Chondrocyte (in vitro differentiated cells): Measurements from ENCODE around the gene MXRA8. TPM values are rescaled to one million over a fixed set of nuclear protein-coding genes. Genes with fewer than 3 reads are reported as not detected.

Experiments used
- DNase-seq: peaks from one replicate; pipeline ENCODE4 v3.0.0; 2021; ENCODE audit warnings: mixed read lengths, low spot score
- H3K27ac Mint-ChIP-seq: one replicate; pipeline ENCODE4 v1.8.0; 2021; ENCODE audit warnings: mild to moderate bottlenecking, moderate library complexity, mixed read lengths; ENCODE audit not compliant: unreplicated experiment
- H3K27me3 Mint-ChIP-seq: 2 replicates; pipeline ENCODE4 v1.8.0; 2021; ENCODE audit warnings: low read depth, mixed read lengths
- H3K36me3 Mint-ChIP-seq: 2 replicates; pipeline ENCODE4 v1.8.0; 2021; ENCODE audit warnings: low read depth, mixed read lengths
- H3K4me1 Mint-ChIP-seq: 2 replicates; pipeline ENCODE4 v1.8.0; 2021; ENCODE audit warnings: low read depth, mild to moderate bottlenecking, mixed read lengths
- H3K4me3 Mint-ChIP-seq: one replicate; pipeline ENCODE4 v1.8.0; 2021; ENCODE audit warnings: mild to moderate bottlenecking, moderate library complexity, mixed read lengths; ENCODE audit not compliant: unreplicated experiment
- H3K9me3 Mint-ChIP-seq: 2 replicates; pipeline ENCODE4 v1.8.0; 2021; ENCODE audit warnings: low read depth, mixed read lengths
- CTCF ChIP-seq: fragments of 200-600 bp; sonication (generic); IDR thresholded peaks from 2 replicates; pipeline ENCODE4 v1.5.0; 2021; ENCODE audit warnings: antibody characterized with exemption, mild to moderate bottlenecking, moderate library complexity
- microRNA-seq: library from miRNA; unstranded; fragments of <30 nt; microRNA quantifications from one replicate; pipeline ENCODE4 v1.2.0, GENCODE V29; 2020; ENCODE audit warnings: borderline number of aligned reads
- total RNA-seq: library from RNA; stranded (reverse); gene quantifications from 3 replicates; pipeline ENCODE4 v1.2.1, GENCODE V29; 2021

The MXRA8 gene
- total RNA-seq, 1 donor from 2014 or later: 158 TPM

- Mint-ChIP-seq H3K27ac (peak overlapping the region; percentile 68), H3K27me3 (no peaks in the 10 kb centered on the region), H3K4me1 (peaks cover 30% of the 10 kb centered on the region), H3K9me3 (no peaks in the 10 kb centered on the region), H3K4me3 (peak overlapping the region; percentile 82), H3K36me3 (no peaks in the 10 kb centered on the region)
- DNase-seq: no peak
- TF ChIP-seq CTCF: no peak
Observed at GRCh38 chr1:1304331-1305299, 53.7 kb downstream of the MXRA8 start.

GRCh38 chr1:1303736-1304135 is 54.6 kb downstream of the MXRA8 start:
- no peaks in the 10 kb centered on the region for H3K9me3 Mint-ChIP-seq
- no peak overlapping the region for H3K27ac Mint-ChIP-seq
- no peaks in the 10 kb centered on the region for H3K27me3 Mint-ChIP-seq
- no peak for TF ChIP-seq CTCF
- no peak overlapping the region for H3K4me3 Mint-ChIP-seq
- H3K36me3 Mint-ChIP-seq: no peaks in the 10 kb centered on the region
- peaks cover 30% of the 10 kb centered on the region for H3K4me1 Mint-ChIP-seq
- DNase-seq: no peak

GRCh38 chr1:1302951-1303509 is 55.3 kb downstream of the MXRA8 start:
- Mint-ChIP-seq H3K27me3 (no peaks in the 10 kb centered on the region), H3K9me3 (no peaks in the 10 kb centered on the region), H3K36me3 (no peaks in the 10 kb centered on the region), H3K4me1 (peaks cover 30% of the 10 kb centered on the region), H3K4me3 (no peak overlapping the region), H3K27ac (no peak overlapping the region)
- DNase-seq: no peak
- TF ChIP-seq CTCF: no peak

Small RNA genes within 50 kb of the gene (microRNA-seq; reads per million reads assigned to microRNA genes)
- gene MIR6727 (not detected), gene MIR6808 (not detected)

Other genes with a start within 250 kb of the MXRA8 start
- gene C1orf159, start 242.5 kb downstream of the MXRA8 start, total RNA-seq: 9.2 to 15.1 TPM (median 9.2 TPM) in 3 replicates
- not detected in 3 replicates for gene TTLL10, start 184.7 kb downstream of the MXRA8 start, total RNA-seq
- gene TNFRSF18, start 152.0 kb downstream of the MXRA8 start, total RNA-seq: not detected in 3 replicates
- gene TNFRSF4, start 144.4 kb downstream of the MXRA8 start, total RNA-seq: 0.24 to 0.59 TPM in 2 of 3 replicates, not detected in the other
- gene SDF4, start 126.6 kb downstream of the MXRA8 start, total RNA-seq: 164 to 191 TPM (median 165 TPM) in 3 replicates
- 37.4 to 39.6 TPM (median 39.6 TPM) in 3 replicates for gene B3GALT6, start 126.3 kb downstream of the MXRA8 start, total RNA-seq
- 1.3 to 2.1 TPM (median 1.7 TPM) in 3 replicates for gene C1QTNF12, start 111.8 kb downstream of the MXRA8 start, total RNA-seq
- gene UBE2J2, start 84.7 kb downstream of the MXRA8 start, total RNA-seq: 49.2 to 57.5 TPM (median 52.0 TPM) in 3 replicates
- 6.6 to 7.4 TPM (median 6.7 TPM) in 3 replicates for gene SCNN1D, start 78.1 kb downstream of the MXRA8 start, total RNA-seq
- 51.9 to 77.5 TPM (median 57.5 TPM) in 3 replicates for gene ACAP3, start 50.6 kb downstream of the MXRA8 start, total RNA-seq
- gene PUSL1, start 50.0 kb downstream of the MXRA8 start, total RNA-seq: 21.6 to 22.3 TPM (median 22.1 TPM) in 3 replicates
- gene INTS11, start 33.9 kb downstream of the MXRA8 start, total RNA-seq: 67.3 to 87.0 TPM (median 73.8 TPM) in 3 replicates
- 19.4 to 23.3 TPM (median 23.1 TPM) in 3 replicates for gene CPTP, start 33.8 kb downstream of the MXRA8 start, total RNA-seq
- gene TAS1R3, start 27.3 kb downstream of the MXRA8 start, total RNA-seq: 0.28 to 0.68 TPM (median 0.37 TPM) in 3 replicates
- gene DVL1, start 9.1 kb downstream of the MXRA8 start, total RNA-seq: 59.6 to 66.5 TPM (median 59.9 TPM) in 3 replicates
- 86.8 to 128 TPM (median 89.0 TPM) in 3 replicates for gene AURKAIP1, start 16.7 kb upstream of the MXRA8 start, total RNA-seq
- 153 to 176 TPM (median 161 TPM) in 3 replicates for gene CCNL2, start 40.8 kb upstream of the MXRA8 start, total RNA-seq
- gene MRPL20, start 48.7 kb upstream of the MXRA8 start, total RNA-seq: 69.2 to 95.3 TPM (median 75.7 TPM) in 3 replicates
- gene ANKRD65, start 62.7 kb upstream of the MXRA8 start, total RNA-seq: not detected in 3 replicates
- 12.5 to 27.2 TPM (median 24.3 TPM) in 3 replicates for gene VWA1, start 77.1 kb upstream of the MXRA8 start, total RNA-seq
- gene ATAD3C, start 91.1 kb upstream of the MXRA8 start, total RNA-seq: 0.75 to 1.4 TPM (median 1.3 TPM) in 3 replicates
- 24.3 to 31.9 TPM (median 24.7 TPM) in 3 replicates for gene ATAD3B, start 113.2 kb upstream of the MXRA8 start, total RNA-seq
- gene ATAD3A, start 153.6 kb upstream of the MXRA8 start, total RNA-seq: 29.9 to 39.6 TPM (median 34.6 TPM) in 3 replicates
- gene TMEM240, start 182.1 kb upstream of the MXRA8 start, total RNA-seq: 3.6 to 6.1 TPM (median 5.8 TPM) in 3 replicates
- 99.7 to 129 TPM (median 100 TPM) in 3 replicates for gene SSU72, start 216.3 kb upstream of the MXRA8 start, total RNA-seq
- gene FNDC10, start 241.6 kb upstream of the MXRA8 start, total RNA-seq: 23.3 to 32.6 TPM (median 24.8 TPM) in 3 replicates